Transverse colon (tissue), 4 donors: ENCODE data around the gene PRRG4. TPM values are rescaled to one million over a fixed set of nuclear protein-coding genes. Genes with fewer than 3 reads are reported as not detected.
"Not testable (repeated sequence)": the region's sequence is repeated elsewhere in the genome, so short reads cannot be mapped to it uniquely, and the experiment has no call there.

Experiments
- DNase-seq: peaks from one replicate; pipeline ENCODE4 v3.0.0-alpha.2; 2019
- H3K27ac ChIP-seq, 4 donors: fragments of 200-600 bp; sonication (generic); 2 replicates each; pipeline ENCODE4 v1.5.1; 2016 to 2018; ENCODE audit warnings: inconsistent platforms in 4 of 4
- H3K27me3 ChIP-seq: fragments of 200-600 bp; sonication (generic); 2 replicates; pipeline ENCODE4 v1.5.1; 2017; ENCODE audit warnings: inconsistent platforms
- H3K36me3 ChIP-seq, 4 donors: fragments of 200-600 bp; sonication (generic); 2 replicates each; pipeline ENCODE4 v1.5.1; 2017 to 2019; ENCODE audit warnings: inconsistent platforms in 4 of 4
- H3K4me1 ChIP-seq, 4 donors: fragments of 200-600 bp; sonication (generic); 2 replicates each; pipeline ENCODE4 v1.5.1; 2017 to 2020; ENCODE audit warnings: inconsistent platforms in 4 of 4
- H3K4me3 ChIP-seq, 4 donors: fragments of 200-600 bp; sonication (generic); 1 replicate in 1 of 4; 2 replicates in 3 of 4; pipeline versions ENCODE4 v1.5.1 to v1.6.1; 2017 to 2019; ENCODE audit warnings: inconsistent platforms in 4 of 4
- H3K9me3 ChIP-seq, 2 donors: fragments of 200-600 bp; sonication (generic); 2 replicates each; pipeline ENCODE4 v1.5.1; 2017 to 2019; ENCODE audit warnings: inconsistent platforms in 2 of 2
- EP300 ChIP-seq: sonication (generic); formaldehyde crosslinking; IDR thresholded peaks from one replicate; pipeline ENCODE4 v1.6.1; 2017; ENCODE audit warnings: antibody characterized with exemption, low read depth
- POLR2A ChIP-seq: fragments of 450-650 bp; IDR thresholded peaks from one replicate; pipeline ENCODE4 v1.6.1; 2016; ENCODE audit warnings: antibody characterized with exemption, mild to moderate bottlenecking, moderate library complexity
- POLR2AphosphoS5 ChIP-seq, 3 donors: sonication (generic); formaldehyde crosslinking; IDR thresholded peaks; one replicate each; pipeline ENCODE4 v1.6.1; 2016; ENCODE audit warnings: antibody characterized with exemption in 3 of 3
- WGBS, 2 donors: methylation state at CpG; one replicate each; pipeline ENCODE4 v1.1.5; 2018; ENCODE audit warnings: low coverage in 1 of 2; 5-methylcytosine and 5-hydroxymethylcytosine counted together
- in situ Hi-C, 4 donors: fragments of 200-750 bp; cut with MboI; loops; one replicate each; pipeline versions ENCODE4 v1.15.0 to v1.15.1; 2017; ENCODE audit warnings: low sequenced_read_pairs in 3 of 4, low pct_ligation_motif_present in 1 of 4, low pct_unique_long_range_greater_than_20kb in 1 of 4
- intact Hi-C: fragments of 100-400 bp; cut with DNase I; formaldehyde crosslinking; loops from one replicate; pipeline ENCODE4 v1.15.1; 2023; ENCODE audit warnings: low total_unique reads
- total RNA-seq, 4 donors: library from RNA; depleted of rRNA; stranded (reverse); fragments of >200 nt; gene quantifications; one replicate each; pipeline ENCODE4 v1.1.0, GENCODE V29; 2016
- TF ChIP-seq, protein P1 (sequence below), 5 experiments: fragments of 200-600 bp in 3 of 5; fragments of 450-650 bp in 2 of 5; sonication (generic) in 3 of 5; IDR thresholded peaks; 1 replicate in 2 of 5; 2 replicates in 3 of 5; pipeline ENCODE4 v1.5.1; 2016 to 2017; ENCODE audit warnings: antibody characterized with exemption in 5 of 5, inconsistent platforms in 3 of 5, mild to moderate bottlenecking in 2 of 5, moderate library complexity in 1 of 5

PRRG4 gene
- total RNA-seq, 4 donors from 2014 or later: 4.8 to 24.6 (median 15.9) TPM

- TF ChIP-seq POLR2A (no peak), EP300 (no peak), POLR2AphosphoS5 (IDR thresholded peaks at IDR 0.05) (no peak)
- TF ChIP-seq, protein P1, sequence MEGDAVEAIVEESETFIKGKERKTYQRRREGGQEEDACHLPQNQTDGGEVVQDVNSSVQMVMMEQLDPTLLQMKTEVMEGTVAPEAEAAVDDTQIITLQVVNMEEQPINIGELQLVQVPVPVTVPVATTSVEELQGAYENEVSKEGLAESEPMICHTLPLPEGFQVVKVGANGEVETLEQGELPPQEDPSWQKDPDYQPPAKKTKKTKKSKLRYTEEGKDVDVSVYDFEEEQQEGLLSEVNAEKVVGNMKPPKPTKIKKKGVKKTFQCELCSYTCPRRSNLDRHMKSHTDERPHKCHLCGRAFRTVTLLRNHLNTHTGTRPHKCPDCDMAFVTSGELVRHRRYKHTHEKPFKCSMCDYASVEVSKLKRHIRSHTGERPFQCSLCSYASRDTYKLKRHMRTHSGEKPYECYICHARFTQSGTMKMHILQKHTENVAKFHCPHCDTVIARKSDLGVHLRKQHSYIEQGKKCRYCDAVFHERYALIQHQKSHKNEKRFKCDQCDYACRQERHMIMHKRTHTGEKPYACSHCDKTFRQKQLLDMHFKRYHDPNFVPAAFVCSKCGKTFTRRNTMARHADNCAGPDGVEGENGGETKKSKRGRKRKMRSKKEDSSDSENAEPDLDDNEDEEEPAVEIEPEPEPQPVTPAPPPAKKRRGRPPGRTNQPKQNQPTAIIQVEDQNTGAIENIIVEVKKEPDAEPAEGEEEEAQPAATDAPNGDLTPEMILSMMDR (IDR thresholded peaks at IDR 0.05): no peak
- Histone ChIP-seq H3K4me1 (peaks cover 0 to 9% (median 2%) of the 10 kb centered on the region in 4 donors), H3K9me3 (no peaks in the 10 kb centered on the region), H3K36me3 (no peaks in the 10 kb centered on the region), H3K4me3 (no peak overlapping the region), H3K27ac (no peak overlapping the region), H3K27me3 (no peaks in the 10 kb centered on the region)
- WGBS, 2 donors: 36 to 48% methylated on average over 2 of the region's 2 CpGs
- DNase-seq: no peak
- intact Hi-C loops: no loop called here
- in situ Hi-C loops: no loop called here
Measured at GRCh38 chr11:32855601-32856000, 25.9 kb downstream of the PRRG4 start.

DNA sequence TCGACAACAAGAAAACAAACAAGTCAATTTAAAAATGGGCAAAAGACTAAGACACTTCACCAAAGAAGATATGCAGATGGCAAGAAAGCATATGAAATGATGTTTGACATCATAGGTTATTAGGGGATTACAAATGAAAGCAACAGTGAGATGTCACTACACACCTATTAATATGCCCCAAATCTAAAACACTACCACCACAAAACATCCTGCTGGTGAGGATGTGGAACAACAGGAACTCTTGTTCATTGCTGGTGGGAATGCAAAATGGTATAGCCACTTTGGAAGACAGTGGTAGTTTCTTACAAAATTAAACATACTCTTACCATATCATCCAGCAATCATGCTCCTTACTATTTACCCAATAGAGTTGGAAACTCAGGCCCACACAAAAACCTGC lies 29.0 kb downstream of the PRRG4 start:
- in situ Hi-C loops (no loop called here), intact Hi-C loops (no loop called here)
- TF ChIP-seq, protein P1 (IDR thresholded peaks at IDR 0.05): no peak
- TF ChIP-seq EP300 (no peak), POLR2A (no peak), POLR2AphosphoS5 (IDR thresholded peaks at IDR 0.05) (no peak)
- H3K27ac ChIP-seq: no peak overlapping the region
- no peaks in the 10 kb centered on the region for H3K27me3 ChIP-seq
- H3K4me3 ChIP-seq: no peak overlapping the region
- no peaks in the 10 kb centered on the region for H3K4me1 ChIP-seq
- H3K36me3 ChIP-seq: no peaks in the 10 kb centered on the region
- DNase-seq: no peak
- H3K9me3 ChIP-seq: no peaks in the 10 kb centered on the region
- 75 to 90% methylated on average over 1 of the region's 1 CpG for WGBS, 2 donors

GRCh38 chr11:32861850-32862577 lies 32.3 kb downstream of the PRRG4 start:
- Histone ChIP-seq H3K27me3 (no peaks in the 10 kb centered on the region), H3K9me3 (no peaks in the 10 kb centered on the region), H3K4me3 (no peak overlapping the region), H3K27ac (no peak overlapping the region), H3K4me1 (no peaks in the 10 kb centered on the region), H3K36me3 (no peaks in the 10 kb centered on the region)
- TF ChIP-seq POLR2A: no peak
- TF ChIP-seq, protein P1 (IDR thresholded peaks at IDR 0.05): no peak
- TF ChIP-seq EP300: no peak
- TF ChIP-seq POLR2AphosphoS5 (IDR thresholded peaks at IDR 0.05): no peak
- intact Hi-C loops: no loop called here
- DNase-seq: no peak
- 54 to 77% methylated on average over 2 to 3 of the region's 3 CpGs for whole genome bisulfite sequencing, 2 donors
- in situ Hi-C loops: no loop called here

DNA sequence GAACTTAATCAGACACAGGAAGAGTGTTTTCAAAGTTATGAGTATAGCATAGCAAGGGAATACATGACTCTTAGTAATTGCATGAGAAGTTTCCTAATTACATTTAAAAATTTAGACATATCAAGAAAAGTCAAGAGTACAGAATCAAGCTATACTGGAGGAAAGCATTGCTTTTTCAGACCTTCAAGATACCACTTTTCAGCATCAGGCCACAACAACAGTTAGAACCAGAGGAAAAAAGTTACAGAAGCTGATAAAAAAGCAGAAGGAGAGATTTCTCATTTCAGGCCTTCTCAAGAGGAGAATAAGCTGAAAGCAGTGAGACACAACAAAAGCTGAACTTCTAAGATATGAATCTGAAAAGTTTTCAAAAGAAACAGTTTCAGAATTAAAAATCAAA lies 34.8 kb downstream of the PRRG4 start:
- DNase-seq: no peak
- Histone ChIP-seq H3K4me3 (no peak overlapping the region), H3K27me3 (no peaks in the 10 kb centered on the region), H3K27ac (no peak overlapping the region), H3K36me3 (no peaks in the 10 kb centered on the region), H3K4me1 (no peaks in the 10 kb centered on the region), H3K9me3 (no peaks in the 10 kb centered on the region)
- TF ChIP-seq, protein P1 (IDR thresholded peaks at IDR 0.05): no peak
- TF ChIP-seq EP300 (no peak), POLR2A (no peak), POLR2AphosphoS5 (IDR thresholded peaks at IDR 0.05) (no peak)
- intact Hi-C loops: no loop called here
- in situ Hi-C loops: no loop called here

GRCh38 chr11:32868752-32869151 lies 39.0 kb downstream of the PRRG4 start:
- H3K4me1 ChIP-seq, H3K27ac ChIP-seq, DNase-seq, H3K9me3 ChIP-seq, H3K27me3 ChIP-seq, H3K4me3 ChIP-seq, in situ Hi-C loops, H3K36me3 ChIP-seq, intact Hi-C loops: not testable (repeated sequence)
- WGBS, 2 donors: 70 to 77% methylated on average over 4 of the region's 4 CpGs
